Neural progenitor cell (in vitro differentiated cells): Measurements from ENCODE around the gene TMPRSS4.

Experiments
- EZH2phosphoT487 ChIP-seq: fragments of 200-600 bp; sonication (generic); IDR thresholded peaks from 2 replicates; pipeline ENCODE4 v1.6.1; 2017; ENCODE audit warnings: antibody characterized with exemption
- TF ChIP-seq, protein P1 (sequence below): fragments of 200-600 bp; sonication (generic); IDR thresholded peaks from 2 replicates; pipeline ENCODE4 v1.5.1; 2017; ENCODE audit warnings: antibody characterized with exemption, mild to moderate bottlenecking

GRCh38 chr11:118060869-118061268 is 16.0 kb upstream of the TMPRSS4 start:
- TF ChIP-seq, protein P1, sequence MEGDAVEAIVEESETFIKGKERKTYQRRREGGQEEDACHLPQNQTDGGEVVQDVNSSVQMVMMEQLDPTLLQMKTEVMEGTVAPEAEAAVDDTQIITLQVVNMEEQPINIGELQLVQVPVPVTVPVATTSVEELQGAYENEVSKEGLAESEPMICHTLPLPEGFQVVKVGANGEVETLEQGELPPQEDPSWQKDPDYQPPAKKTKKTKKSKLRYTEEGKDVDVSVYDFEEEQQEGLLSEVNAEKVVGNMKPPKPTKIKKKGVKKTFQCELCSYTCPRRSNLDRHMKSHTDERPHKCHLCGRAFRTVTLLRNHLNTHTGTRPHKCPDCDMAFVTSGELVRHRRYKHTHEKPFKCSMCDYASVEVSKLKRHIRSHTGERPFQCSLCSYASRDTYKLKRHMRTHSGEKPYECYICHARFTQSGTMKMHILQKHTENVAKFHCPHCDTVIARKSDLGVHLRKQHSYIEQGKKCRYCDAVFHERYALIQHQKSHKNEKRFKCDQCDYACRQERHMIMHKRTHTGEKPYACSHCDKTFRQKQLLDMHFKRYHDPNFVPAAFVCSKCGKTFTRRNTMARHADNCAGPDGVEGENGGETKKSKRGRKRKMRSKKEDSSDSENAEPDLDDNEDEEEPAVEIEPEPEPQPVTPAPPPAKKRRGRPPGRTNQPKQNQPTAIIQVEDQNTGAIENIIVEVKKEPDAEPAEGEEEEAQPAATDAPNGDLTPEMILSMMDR = no peak
- no peak for TF ChIP-seq EZH2phosphoT487
